GM19025 (cell line): ENCODE results near the gene CKLF.
A peak's percentile ranks its signal among the peaks of the same experiment; 100 is the strongest.

Source experiments
- ATAC-seq: cut with Tn5 transposase; IDR thresholded peaks from one replicate; pipeline ENCODE4 v1.9.1; 2021; ENCODE audit warnings: mild to moderate bottlenecking, low read depth, moderate library complexity; ENCODE audit not compliant: unreplicated experiment

Gene CKLF

DNA sequence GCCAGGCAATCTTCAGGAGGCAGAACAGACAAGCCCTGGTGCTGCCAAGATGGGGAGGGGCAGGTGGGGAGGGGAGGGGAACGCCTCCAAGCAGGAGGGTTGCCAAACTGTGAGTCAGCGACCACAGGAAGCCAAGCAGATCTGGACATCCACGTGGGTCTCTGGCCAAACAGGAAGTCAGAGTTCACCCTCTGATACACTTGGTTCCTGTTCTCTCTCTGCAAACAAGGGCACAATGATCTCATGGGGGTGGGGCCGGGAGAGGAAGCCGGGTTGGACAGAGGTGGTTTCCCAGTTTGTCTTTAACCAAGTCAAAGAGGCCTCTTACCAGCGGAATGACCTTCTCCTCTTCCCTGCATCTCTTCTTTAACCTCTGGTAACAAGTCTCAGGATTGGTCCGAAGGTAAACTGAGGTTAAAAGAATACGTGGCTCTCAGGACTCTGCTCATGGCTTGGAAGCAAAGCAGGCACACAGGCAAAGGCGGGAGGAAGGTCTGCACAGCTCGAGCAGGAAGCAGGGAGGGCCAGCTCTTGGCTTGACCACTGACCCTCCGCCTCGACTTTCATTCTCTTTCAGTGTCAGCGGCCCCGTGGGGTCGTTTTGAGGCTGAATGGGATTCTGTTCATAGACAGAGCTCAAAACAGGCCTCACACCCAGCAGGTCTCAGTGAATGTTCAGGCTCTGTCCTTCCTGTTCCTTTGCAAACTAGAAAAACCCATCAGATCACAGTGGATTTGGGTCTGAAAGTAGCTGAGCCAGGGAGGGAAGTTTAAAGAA is 35.4 kb upstream of the CKLF start:
- peak; percentile 96 for ATAC-seq

DNA sequence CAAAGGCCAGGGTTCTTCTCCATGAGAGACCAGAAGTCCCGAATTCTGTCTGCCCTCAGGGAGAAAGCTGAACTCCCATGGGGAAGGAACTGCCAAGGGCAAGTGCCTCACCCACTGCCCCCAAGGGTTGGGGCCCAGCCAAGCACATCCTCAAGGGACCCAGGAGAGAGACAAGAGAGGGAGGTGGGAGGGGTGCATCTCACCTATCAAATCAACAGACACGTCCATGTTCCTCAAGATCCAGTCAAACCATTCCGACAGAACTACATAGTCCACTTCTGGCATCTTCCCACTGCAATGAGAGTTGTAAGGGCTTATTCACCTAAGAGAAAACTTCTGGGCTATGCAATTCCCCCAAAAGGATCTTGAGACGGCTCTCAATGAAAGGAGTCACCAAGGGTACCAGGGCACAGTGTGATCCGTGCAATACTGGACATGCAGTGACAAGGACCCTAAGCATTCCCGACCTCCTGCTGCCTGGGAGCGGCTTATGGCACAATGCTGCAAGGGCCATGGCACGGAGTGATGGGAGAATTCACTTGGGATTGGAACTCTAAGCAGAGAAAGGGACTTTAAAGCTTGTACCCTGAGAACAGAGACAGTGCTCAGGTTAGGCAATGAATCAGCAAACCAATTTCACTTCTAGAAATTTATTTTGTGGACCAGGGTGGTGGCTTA is 34.7 kb upstream of the CKLF start:
- ATAC-seq: no peak

DNA sequence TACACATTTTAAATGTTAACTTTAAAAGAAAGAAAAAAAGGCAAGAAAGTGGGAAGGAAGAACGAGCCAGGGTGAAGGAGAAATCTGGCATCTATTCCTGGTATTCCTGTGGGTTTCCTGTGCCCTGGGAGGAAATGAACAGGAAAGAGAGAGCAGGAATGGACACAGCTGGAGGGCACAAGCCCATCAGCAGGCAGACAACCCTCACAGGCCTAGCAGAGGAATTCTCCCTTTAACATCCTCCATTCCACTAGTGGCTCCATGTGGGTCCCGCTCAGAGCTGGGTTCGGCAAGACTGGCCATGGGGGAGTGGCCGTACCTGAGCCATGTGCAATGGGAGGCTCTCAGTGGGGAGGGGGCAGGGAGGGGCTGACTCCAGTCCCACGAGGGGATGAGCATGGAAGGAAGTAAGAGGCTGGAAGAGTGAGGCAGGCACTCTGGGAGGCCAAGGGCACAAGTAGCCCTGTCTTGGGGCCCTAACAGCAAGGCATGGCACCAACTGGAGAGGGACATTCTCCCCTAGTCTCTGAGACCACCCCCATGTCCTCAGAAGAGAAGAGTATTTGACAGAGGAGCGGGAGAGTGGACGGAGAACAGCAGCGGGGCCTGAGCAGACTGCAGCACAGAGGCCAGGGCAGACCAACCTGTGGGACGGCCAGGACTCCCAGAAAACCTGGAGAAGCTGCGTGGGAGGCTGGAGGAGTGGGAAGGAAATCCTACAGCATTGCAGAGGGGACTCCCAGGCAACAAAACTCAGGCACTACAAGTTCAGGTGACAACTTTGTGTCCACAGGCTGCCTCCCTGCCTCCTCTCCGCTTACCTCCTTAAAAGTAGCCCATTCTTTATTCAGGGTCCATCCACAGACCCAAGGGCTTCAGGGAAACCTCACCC is 32.6 kb upstream of the CKLF start:
- no peak for ATAC-seq

DNA sequence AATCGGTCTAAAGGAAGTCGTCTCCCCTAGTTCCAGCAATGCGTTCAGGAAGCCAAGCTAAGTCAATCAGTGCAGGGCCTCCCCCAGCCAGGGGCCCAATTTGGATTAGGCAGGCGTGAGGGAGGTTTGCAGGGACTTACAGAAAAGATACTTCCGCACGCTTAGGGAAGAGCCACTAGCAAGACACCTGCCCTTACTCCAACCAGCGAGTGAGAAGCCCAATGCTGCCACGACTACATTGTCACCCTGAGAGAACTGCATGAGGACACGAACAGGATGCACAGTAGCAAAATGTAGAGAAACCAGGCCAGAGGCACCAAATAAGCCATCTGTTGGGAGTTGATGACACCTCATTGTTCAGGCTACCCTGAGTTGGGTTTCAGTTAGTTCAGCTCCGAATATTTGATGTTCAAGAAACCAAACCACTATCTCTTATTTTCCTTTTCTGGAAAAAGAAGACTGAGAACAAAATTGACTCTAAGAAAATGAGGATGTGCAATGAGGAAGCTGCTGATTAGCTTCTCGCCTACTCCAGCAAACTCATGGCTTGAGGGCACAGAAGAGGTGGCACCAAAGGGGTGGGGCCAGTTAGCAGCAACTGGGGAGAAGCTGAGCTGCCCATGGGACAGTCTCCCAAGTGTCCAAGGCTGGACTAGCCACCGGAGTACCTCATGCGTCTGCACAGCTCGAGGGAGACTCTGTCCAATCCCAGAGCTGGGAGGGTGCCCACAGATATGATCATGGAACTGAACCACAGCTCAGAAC is 31.8 kb upstream of the CKLF start:
- no peak for ATAC-seq

DNA sequence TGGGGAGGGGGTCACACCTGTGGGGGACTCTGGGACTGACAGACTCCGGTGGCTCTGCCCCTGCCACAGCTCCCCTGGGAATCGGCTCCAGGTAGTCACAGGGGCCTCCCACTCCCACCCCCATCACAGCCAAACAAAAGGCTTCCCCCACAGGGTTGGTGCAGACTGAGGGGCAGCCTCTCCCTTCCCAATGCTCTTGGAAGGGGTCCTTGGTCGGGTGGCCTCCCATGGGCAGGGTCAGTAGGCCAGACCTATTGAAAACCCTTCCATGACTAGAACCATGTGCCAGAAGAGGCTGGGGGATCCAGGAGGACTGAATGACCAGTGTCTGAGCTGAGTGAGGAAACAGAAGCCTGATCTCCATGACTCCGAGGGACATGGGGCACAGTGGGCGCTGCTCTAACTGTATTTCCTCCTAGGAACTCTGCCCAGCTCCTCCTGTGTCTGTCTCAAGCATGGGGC is 31.1 kb upstream of the CKLF start:
- no peak for ATAC-seq

DNA sequence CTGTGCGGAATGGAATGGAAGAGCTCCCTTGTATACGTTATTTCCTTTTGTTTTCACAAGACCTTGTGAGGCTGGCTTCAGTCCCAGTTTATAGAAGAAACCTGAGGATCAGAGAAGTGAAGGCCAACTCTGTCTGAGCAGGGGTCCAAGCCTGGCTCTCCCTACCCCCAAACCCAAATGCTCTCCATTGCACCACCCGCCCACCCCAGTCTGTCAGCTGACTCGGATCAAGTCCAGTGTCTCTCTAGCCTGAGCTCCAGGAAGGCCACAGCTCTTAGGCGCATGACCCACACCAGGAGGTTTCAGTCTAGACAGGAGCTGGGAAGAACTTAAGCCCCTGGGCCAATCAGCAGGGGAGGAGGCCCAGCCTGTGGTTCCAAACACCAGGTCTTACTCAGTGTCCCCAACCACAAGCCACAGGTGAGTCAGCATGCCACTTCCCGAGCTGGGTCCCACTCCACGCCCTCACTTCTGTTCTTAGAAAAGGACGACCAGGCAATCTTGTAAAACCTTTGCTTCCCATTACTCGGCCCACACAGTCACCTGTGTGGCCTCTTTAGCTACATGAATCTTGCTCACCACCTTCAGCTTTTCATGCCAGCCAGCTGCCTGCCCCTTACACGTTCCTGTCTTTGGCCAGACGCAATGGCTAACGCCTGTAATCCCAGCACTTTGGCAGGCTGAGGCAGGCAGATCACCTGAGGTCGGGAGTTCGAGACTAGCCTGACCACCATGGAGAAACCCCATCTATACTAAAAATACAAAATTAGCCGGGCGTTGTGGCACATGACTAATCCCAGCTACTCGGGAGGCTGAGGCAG is 30.2 kb upstream of the CKLF start:
- peak; percentile 59 for ATAC-seq

DNA sequence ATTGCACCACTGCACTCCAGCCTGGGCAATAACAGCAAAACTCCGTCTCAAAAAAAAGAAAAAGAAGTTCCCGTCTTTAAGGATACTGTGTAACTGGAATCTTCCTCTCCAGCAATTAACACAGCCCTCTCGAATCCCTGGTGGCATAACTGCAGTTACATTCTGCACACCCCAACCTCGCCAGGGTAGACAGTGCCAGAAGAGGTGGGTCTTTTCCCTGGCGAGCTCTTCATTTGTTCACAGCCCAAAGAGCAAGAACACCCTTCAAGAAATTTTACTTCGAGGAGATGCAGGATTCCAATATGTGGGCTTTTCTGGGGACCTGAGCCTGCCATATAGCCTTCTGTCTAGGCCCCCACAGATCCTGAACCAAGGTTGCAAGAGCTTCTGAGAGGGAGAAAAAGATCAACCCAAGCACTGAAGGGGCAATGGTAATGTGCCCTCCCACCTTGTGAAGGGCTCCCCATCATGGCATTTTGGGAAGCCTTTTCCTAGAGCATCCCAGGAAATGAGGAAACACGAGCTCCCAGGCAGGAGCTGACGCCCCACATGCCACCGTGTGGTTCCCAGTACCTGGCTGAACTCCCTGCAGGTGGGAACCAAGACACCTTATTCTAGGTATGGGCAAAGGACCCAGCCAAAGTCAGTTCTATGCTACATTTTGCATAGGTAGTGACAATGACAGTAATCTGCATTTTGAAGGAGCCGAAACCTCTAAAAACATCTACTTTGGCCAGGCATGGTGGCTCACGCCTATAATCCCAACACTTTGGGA is 29.4 kb upstream of the CKLF start:
- no peak for ATAC-seq

DNA sequence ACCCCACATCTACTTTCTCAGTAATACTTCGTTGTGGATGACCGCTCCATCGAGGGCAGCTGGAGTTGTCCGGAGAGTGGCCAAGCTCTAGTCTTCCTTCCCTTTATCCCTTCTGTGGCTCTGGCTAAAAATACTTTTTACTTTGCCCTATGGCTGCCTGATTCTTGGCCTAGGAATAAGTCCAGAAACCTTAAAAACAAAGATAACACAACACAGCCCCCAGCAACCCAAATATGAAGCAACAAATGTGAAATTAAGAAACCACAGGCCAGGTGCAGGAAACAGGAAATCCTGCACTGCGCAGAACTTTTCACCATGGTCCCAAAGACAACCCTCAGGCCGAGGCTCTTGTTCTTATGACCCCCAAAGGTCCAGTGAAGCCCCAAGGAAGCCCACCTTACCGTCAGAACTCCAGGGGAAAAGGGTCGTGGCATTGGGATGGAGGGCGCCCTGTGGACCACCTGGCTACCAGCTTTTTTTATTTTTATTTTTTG is 28.5 kb upstream of the CKLF start:
- ATAC-seq: no peak

DNA sequence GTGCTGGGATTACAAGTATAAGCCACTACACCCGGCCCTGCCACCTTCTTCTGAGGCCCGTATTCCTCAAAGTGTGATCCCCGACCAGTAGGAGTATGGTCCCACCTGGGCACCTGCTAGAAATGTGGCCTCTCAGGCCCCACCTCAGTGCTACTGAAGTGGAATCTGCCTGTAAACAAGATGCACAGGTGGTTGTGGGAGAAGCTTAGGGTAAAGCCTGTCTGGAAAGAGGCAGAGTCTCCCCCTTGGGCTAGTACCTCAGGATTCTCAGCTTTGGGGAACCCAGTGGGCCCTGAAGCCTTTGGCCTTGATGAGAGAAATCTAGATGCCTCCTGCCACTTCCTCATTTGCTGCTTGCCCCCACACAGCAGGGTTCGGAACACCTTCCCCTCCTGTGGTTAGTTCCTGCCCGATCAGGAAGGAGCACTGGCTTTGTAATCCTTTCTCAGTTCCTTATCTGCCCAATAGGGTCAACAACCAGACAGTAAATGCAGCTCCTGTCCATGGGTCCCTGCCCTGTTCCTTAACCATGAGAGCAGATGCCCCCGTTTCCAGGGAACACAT is 27.7 kb upstream of the CKLF start:
- ATAC-seq: peak; percentile 62

DNA sequence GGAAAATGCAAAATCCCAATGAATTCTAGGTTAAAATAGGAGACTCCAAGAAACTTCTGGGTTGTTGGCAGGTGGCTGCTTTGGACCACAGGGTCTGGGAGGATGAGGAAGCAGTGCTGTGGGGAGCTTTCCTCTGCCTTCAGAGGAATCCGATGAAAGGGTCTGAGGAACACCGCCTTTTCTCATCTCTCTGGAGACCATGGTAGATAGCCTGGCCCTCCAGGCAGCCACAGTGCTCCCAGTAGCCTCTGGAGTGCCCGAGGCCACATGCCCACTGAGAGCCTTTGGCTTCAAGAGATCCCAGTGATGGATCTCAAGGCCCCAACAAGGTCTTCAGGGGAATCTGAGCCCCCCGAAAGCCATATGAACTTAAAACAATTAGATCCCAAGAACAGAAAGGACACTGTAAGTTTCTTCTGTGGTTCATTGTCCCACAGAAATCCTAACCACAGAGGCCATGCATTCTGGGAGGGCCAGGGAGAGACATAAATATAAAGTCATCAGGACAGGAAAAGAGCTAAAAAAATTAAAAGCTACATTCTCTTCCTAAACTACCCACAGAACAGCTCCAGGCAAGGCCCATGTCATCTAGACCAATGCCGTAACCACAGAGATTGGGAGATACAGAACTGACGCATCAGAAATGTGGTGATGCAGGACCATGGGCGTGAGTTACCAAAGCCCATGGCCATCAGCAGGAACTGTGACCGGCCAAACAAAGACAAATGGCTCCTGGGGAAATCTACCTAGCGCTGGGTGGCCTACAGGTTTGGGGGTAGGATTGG is 26.8 kb upstream of the CKLF start:
- no peak for ATAC-seq

DNA sequence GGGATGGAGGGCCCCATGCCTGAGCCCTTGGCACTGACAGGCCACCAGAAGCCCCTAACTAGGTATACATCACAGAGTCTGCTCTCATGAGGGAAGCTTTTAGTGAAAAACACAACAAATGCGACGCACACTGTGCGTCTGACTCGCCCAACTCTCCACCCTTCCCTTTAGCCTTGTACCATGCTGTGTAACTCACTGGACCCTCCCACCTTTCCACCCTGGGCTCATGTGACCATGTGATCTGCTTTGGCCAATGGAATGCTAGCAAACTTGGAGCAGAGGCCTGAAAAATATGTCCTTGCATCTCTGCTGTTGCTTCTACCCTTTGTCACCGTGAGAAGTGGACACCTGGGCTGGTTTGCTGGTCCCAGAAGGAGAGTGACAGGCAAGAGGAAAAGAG is 24.1 kb upstream of the CKLF start:
- ATAC-seq: no peak

DNA sequence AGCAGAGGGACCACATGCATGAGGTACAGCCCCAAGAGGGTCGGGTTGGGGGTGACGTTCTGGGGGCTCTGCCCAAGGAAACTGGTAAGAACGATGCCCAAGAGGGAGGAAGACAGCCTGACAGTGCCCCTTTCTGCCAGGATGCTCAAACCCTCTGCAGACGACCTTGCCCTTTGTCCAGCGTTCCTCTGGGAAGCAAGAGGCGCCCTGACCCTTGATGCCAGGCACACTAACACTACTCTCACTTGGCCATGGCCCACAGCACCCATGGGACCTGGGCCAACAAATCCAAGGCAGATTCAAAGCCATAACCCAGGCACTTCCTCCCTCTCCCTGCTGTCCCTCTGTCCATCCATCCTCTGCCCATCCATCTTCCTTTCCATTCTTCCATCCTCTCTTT is 22.9 kb upstream of the CKLF start:
- no peak for ATAC-seq

DNA sequence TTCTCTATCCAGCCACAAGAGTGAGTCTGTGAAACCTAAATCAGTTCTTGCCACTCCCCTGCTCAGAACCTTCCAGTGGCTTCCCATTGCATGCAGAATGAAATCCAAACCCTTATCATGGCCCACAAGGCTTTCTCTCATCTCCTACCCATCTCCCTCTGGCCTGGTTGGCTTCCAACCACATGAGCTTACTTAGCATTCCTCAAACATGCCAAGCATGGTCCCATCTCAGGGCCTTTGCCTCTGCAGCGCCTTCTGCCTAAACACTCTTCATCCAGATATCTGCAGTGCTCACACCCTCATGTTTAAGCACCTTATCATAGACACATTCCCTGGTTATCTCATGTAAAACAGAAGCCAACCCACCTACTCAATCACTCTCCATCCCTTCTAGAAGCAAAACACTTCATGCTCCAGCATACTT is 18.0 kb upstream of the CKLF start:
- ATAC-seq: no peak

DNA sequence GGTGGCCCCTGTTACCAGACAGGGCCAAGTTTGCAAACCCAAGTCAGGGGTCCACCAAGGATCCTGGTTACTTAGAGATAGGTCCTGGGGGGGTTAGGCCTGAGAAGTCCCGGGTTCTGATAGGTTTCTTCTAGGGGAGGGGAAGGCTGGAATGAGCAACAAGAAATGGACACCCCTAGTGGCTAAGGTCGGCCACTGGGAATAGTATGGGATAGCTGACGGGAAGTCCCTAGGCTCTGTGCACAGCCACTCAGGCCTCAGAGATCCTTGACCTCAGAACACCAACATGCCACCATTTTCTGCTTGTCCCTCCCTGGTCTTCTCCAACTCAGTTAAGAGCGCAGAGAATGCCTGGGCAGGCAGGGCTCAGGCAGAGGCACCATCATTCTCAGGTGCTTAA is 15.9 kb upstream of the CKLF start:
- ATAC-seq: no peak

DNA sequence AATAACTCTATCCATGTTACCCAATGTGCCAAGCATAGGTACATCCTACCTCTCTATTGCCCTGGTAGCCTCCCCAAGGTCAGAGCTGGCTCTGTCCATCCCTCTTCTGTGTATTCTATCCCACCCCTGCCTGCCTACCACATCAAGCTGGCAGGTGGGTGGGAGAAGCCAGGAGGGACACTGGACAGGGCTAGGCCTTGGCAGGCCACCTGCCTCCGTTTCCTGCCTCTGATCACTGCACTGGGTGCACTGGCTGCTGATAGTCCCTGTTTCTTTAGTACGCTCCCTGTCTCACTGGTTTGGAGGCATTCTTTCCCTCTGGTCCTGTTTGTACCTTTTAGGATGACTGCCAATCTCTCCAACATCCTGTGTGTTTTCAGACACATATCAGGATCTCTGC is 15.1 kb upstream of the CKLF start:
- no peak for ATAC-seq

DNA sequence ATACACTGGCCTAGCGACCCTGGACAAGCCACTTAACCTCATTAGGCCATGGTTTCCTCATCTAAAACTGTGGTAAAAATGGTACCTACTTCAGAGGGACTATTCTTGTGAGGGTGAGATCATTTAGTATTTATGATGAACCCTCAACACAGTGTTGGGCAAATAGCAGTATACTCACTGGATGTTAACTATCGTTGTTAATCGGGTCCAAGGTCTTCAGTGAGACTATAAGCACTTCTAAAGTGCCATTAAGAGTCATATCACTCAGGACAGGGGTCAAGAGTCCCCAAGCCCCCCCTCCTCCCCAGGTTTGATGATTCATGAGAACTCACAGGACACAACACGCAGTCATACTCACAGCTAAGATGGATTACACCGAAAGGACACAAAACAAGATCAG is 13.5 kb upstream of the CKLF start:
- no peak for ATAC-seq

DNA sequence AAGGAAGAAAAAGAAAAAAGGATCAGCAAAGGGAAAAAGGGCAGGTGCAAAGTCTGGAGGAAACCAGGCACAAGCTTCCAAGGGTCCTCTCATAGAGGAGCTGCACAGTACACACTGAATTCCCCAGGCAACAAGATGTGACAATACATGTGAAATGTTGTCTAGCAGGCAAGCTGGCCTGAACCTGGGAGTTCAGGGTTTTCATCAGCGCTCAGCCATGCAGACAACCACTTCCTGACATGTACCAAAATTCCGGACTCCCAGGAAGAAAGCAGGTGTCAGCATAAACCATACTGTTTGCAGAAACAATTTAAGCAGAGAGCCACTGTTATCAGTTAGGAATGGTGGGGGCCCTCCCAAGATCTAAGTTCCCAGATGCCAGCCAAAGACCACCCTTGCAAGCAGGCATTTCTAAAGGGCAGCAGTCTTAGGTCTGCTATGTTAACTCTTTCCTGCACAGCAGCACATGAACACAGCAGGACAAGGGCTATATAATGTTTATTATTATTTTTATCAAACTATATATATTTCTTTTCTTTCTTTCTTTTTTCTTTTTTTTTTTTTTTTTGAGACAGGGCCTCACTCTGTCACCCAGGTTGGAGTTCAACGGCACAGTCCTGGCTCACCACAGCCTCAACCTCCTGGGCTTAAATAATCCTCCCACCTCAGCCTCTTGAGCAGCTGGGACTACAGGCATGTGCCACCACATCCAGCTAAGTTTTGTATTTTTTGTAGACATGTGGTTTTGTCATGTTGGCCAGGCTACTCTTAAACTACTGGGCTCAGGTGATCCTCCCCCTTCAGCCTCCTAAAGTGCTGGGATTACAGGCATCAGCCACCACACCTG is 12.5 kb upstream of the CKLF start:
- ATAC-seq: no peak
